Measurements from ENCODE around the gene BST1.

BST1 gene

GRCh38 chr4:15676899-15677298, 26.0 kb upstream of the BST1 start:
- no peak for DNase-seq

GRCh38 chr4:15677507-15677988, 25.3 kb upstream of the BST1 start:
- DNase-seq, result no peak

- DNase-seq, result no peak
Measured at GRCh38 chr4:15681067-15681371, 21.8 kb upstream of the BST1 start.

- peak; percentile 93 for DNase-seq
Measured at GRCh38 chr4:15681372-15682241, 21.3 kb upstream of the BST1 start, which contains the start of gene FAM200B. TSS of gene FAM200B (plus strand) at chr4:15681827. CDS start at chr4:15686978, 5,151 bp downstream.

GRCh38 chr4:15682242-15683142, 20.4 kb upstream of the BST1 start:
- DNase-seq, result no peak

GRCh38 chr4:15683143-15683495, 19.7 kb upstream of the BST1 start:
- DNase-seq, result no peak

- no peak for DNase-seq
Measured at GRCh38 chr4:15684498-15684897, 18.4 kb upstream of the BST1 start.

GRCh38 chr4:15688051-15688450, 14.8 kb upstream of the BST1 start:
- no peak for DNase-seq

GRCh38 chr4:15689540-15689939, 13.3 kb upstream of the BST1 start:
- no peak for DNase-seq

GRCh38 chr4:15690020-15690809, 12.7 kb upstream of the BST1 start:
- no peak for DNase-seq

- DNase-seq, result no peak
Measured at GRCh38 chr4:15691346-15692135, 11.3 kb upstream of the BST1 start.

- DNase-seq, result no peak
Measured at GRCh38 chr4:15692602-15693001, 10.3 kb upstream of the BST1 start.

- DNase-seq, result no peak
Measured at GRCh38 chr4:15694431-15694830, 8.4 kb upstream of the BST1 start.

GRCh38 chr4:15695240-15695699, 7.6 kb upstream of the BST1 start:
- no peak for DNase-seq

GRCh38 chr4:15695729-15696128, 7.1 kb upstream of the BST1 start:
- DNase-seq, result no peak

- DNase-seq, result no peak
Measured at GRCh38 chr4:15696866-15697265, 6.0 kb upstream of the BST1 start.

GRCh38 chr4:15703439-15703838, 574 bp downstream of the BST1 start:
- DNase-seq, result no peak

- DNase-seq, result no peak
Measured at GRCh38 chr4:15704129-15704528, 1.3 kb downstream of the BST1 start.

GRCh38 chr4:15706646-15707362, 3.9 kb downstream of the BST1 start:
- DNase-seq, result no peak

GRCh38 chr4:15707363-15707715, 4.5 kb downstream of the BST1 start:
- DNase-seq, result no peak

GRCh38 chr4:15711762-15712161, 8.9 kb downstream of the BST1 start:
- DNase-seq, result no peak

- DNase-seq, result no peak
Measured at GRCh38 chr4:15712214-15712613, 9.3 kb downstream of the BST1 start.

Data from stimulated activated naive CD4-positive, alpha-beta T cell treated with Interleukin-2 at 50 U/mL for 16 hours (primary cell).